ENCODE measurements around the gene LRRC66.

Gene LRRC66

GRCh38 chr4:52012651-52013050 lies 7.5 kb downstream of the LRRC66 start:
- no peak overlapping the region for H3K27ac ChIP-seq (ENCODE audit: low read length)
- H3K4me3 ChIP-seq (ENCODE audit: low read length) = no peak overlapping the region
- peaks cover 1% of the 10 kb centered on the region for H3K4me1 ChIP-seq (ENCODE audit: control insufficient read depth, low read depth, low read length)
- no peaks in the 10 kb centered on the region for H3K36me3 ChIP-seq (ENCODE audit: control insufficient read depth, low read depth, low read length)
- no peaks in the 10 kb centered on the region for H3K9me3 ChIP-seq (ENCODE audit: control insufficient read depth, low read depth, low read length)
- no peaks in the 10 kb centered on the region for H3K27me3 ChIP-seq (ENCODE audit: control insufficient read depth, insufficient read depth, low read length)
- H3K9ac ChIP-seq (ENCODE audit: low read length) = no peak overlapping the region

DNA sequence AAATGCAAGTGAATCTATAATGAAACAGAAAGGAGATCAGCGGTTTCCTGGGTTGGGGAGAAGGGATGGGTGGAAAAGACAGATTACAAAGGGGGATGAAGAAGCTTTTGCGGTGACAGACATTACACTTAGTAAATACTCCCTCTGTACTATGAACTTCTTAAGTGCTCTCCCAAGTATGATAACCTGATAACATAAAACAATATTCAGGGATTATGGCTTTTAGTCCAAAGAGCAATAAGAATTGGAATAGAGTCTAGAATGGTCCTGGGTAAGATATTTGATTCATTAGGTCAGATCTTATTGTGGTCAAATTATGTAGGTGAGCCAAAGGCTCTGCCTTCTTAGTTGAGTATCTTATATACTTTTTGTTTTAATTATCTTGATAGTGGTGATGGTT lies 9.2 kb downstream of the LRRC66 start:
- Histone ChIP-seq H3K9ac (ENCODE audit: low read length) (no peak overlapping the region), H3K27ac (ENCODE audit: low read length) (no peak overlapping the region), H3K9me3 (ENCODE audit: control insufficient read depth, low read depth, low read length) (no peaks in the 10 kb centered on the region), H3K4me1 (ENCODE audit: control insufficient read depth, low read depth, low read length) (peaks cover 3% of the 10 kb centered on the region), H3K27me3 (ENCODE audit: control insufficient read depth, insufficient read depth, low read length) (no peaks in the 10 kb centered on the region), H3K4me3 (ENCODE audit: low read length) (no peak overlapping the region), H3K36me3 (ENCODE audit: control insufficient read depth, low read depth, low read length) (no peaks in the 10 kb centered on the region)

DNA sequence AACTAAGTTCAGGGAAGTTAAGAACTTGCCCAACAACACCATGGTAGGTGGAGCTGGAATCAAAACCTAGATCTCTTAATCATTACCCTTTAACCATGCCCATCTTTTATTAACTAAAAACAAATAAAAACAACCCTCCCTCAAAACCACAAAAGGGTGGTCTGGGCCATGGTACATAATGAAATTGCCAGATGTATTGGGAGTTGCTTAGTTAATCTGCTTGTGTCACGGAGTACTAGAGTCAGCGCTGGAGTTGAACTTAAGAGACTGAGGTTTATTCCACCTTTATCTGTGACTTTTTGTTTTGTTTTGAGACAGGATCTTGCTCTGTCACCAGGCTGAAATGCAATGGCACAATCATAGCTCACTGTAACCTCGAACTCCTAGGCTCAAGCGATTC lies 13.3 kb downstream of the LRRC66 start:
- Histone ChIP-seq H3K27me3 (ENCODE audit: control insufficient read depth, insufficient read depth, low read length) (no peaks in the 10 kb centered on the region), H3K27ac (ENCODE audit: low read length) (no peak overlapping the region), H3K36me3 (ENCODE audit: control insufficient read depth, low read depth, low read length) (no peaks in the 10 kb centered on the region), H3K4me1 (ENCODE audit: control insufficient read depth, low read depth, low read length) (peaks cover 3% of the 10 kb centered on the region), H3K9me3 (ENCODE audit: control insufficient read depth, low read depth, low read length) (no peaks in the 10 kb centered on the region), H3K4me3 (ENCODE audit: low read length) (no peak overlapping the region), H3K9ac (ENCODE audit: low read length) (no peak overlapping the region)

- H3K4me3 ChIP-seq (ENCODE audit: low read length) = no peak overlapping the region
- peaks cover 3% of the 10 kb centered on the region for H3K4me1 ChIP-seq (ENCODE audit: control insufficient read depth, low read depth, low read length)
- no peaks in the 10 kb centered on the region for H3K9me3 ChIP-seq (ENCODE audit: control insufficient read depth, low read depth, low read length)
- no peak overlapping the region for H3K27ac ChIP-seq (ENCODE audit: low read length)
- no peak overlapping the region for H3K9ac ChIP-seq (ENCODE audit: low read length)
- no peaks in the 10 kb centered on the region for H3K27me3 ChIP-seq (ENCODE audit: control insufficient read depth, insufficient read depth, low read length)
- H3K36me3 ChIP-seq (ENCODE audit: control insufficient read depth, low read depth, low read length) = no peaks in the 10 kb centered on the region
Observed at GRCh38 chr4:52005604-52006273, 14.4 kb downstream of the LRRC66 start.

- Histone ChIP-seq H3K9me3 (ENCODE audit: control insufficient read depth, low read depth, low read length) (no peaks in the 10 kb centered on the region), H3K4me3 (ENCODE audit: low read length) (no peak overlapping the region), H3K9ac (ENCODE audit: low read length) (no peak overlapping the region), H3K27me3 (ENCODE audit: control insufficient read depth, insufficient read depth, low read length) (no peaks in the 10 kb centered on the region), H3K36me3 (ENCODE audit: control insufficient read depth, low read depth, low read length) (no peaks in the 10 kb centered on the region), H3K4me1 (ENCODE audit: control insufficient read depth, low read depth, low read length) (peaks cover 3% of the 10 kb centered on the region), H3K27ac (ENCODE audit: low read length) (no peak overlapping the region)
Observed at GRCh38 chr4:52004414-52004813, 15.7 kb downstream of the LRRC66 start.

DNA sequence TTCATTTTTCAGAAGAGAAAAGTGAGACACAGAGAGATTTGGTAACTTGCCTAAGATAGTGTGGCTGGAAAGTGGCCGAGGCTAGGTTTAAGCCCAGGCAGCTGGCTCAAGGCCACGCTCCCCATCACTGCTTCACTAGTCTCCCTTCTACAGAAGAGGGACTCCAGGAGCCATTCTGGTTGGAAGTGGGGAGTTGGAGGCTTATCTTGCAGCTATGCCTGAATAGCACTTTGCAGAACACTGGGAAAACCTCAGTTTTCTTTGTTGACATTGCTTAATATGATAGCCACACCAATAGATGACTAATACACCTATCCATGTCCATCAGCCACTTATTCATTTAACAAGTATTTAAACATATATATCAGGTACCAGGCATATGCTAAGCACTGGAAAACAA lies 18.5 kb downstream of the LRRC66 start:
- no peak overlapping the region for H3K27ac ChIP-seq (ENCODE audit: low read length)
- no peaks in the 10 kb centered on the region for H3K36me3 ChIP-seq (ENCODE audit: control insufficient read depth, low read depth, low read length)
- no peaks in the 10 kb centered on the region for H3K27me3 ChIP-seq (ENCODE audit: control insufficient read depth, insufficient read depth, low read length)
- H3K9me3 ChIP-seq (ENCODE audit: control insufficient read depth, low read depth, low read length) = no peaks in the 10 kb centered on the region
- no peak overlapping the region for H3K4me3 ChIP-seq (ENCODE audit: low read length)
- peaks cover 6% of the 10 kb centered on the region for H3K4me1 ChIP-seq (ENCODE audit: control insufficient read depth, low read depth, low read length)
- no peak overlapping the region for H3K9ac ChIP-seq (ENCODE audit: low read length)

GRCh38 chr4:51999250-51999649 lies 20.9 kb downstream of the LRRC66 start:
- no peak overlapping the region for H3K27ac ChIP-seq (ENCODE audit: low read length)
- H3K9me3 ChIP-seq (ENCODE audit: control insufficient read depth, low read depth, low read length) = no peaks in the 10 kb centered on the region
- no peaks in the 10 kb centered on the region for H3K36me3 ChIP-seq (ENCODE audit: control insufficient read depth, low read depth, low read length)
- H3K4me3 ChIP-seq (ENCODE audit: low read length) = no peak overlapping the region
- H3K4me1 ChIP-seq (ENCODE audit: control insufficient read depth, low read depth, low read length) = peaks cover 6% of the 10 kb centered on the region
- H3K27me3 ChIP-seq (ENCODE audit: control insufficient read depth, insufficient read depth, low read length) = no peaks in the 10 kb centered on the region
- H3K9ac ChIP-seq (ENCODE audit: low read length) = no peak overlapping the region

GRCh38 chr4:51998837-51999236 lies 21.3 kb downstream of the LRRC66 start:
- Histone ChIP-seq H3K4me1 (ENCODE audit: control insufficient read depth, low read depth, low read length) (peaks cover 6% of the 10 kb centered on the region), H3K36me3 (ENCODE audit: control insufficient read depth, low read depth, low read length) (no peaks in the 10 kb centered on the region), H3K9ac (ENCODE audit: low read length) (no peak overlapping the region), H3K27me3 (ENCODE audit: control insufficient read depth, insufficient read depth, low read length) (no peaks in the 10 kb centered on the region), H3K4me3 (ENCODE audit: low read length) (no peak overlapping the region), H3K9me3 (ENCODE audit: control insufficient read depth, low read depth, low read length) (no peaks in the 10 kb centered on the region), H3K27ac (ENCODE audit: low read length) (no peak overlapping the region)

- Histone ChIP-seq H3K27ac (ENCODE audit: low read length) (no peak overlapping the region), H3K9ac (ENCODE audit: low read length) (no peak overlapping the region), H3K4me3 (ENCODE audit: low read length) (no peak overlapping the region), H3K4me1 (ENCODE audit: control insufficient read depth, low read depth, low read length) (peaks cover 6% of the 10 kb centered on the region), H3K9me3 (ENCODE audit: control insufficient read depth, low read depth, low read length) (no peaks in the 10 kb centered on the region), H3K27me3 (ENCODE audit: control insufficient read depth, insufficient read depth, low read length) (no peaks in the 10 kb centered on the region), H3K36me3 (ENCODE audit: control insufficient read depth, low read depth, low read length) (no peaks in the 10 kb centered on the region)
Observed at GRCh38 chr4:51997647-51998046, 22.5 kb downstream of the LRRC66 start.

GRCh38 chr4:51995647-51996220 lies 24.4 kb downstream of the LRRC66 start:
- Histone ChIP-seq H3K36me3 (ENCODE audit: control insufficient read depth, low read depth, low read length) (no peaks in the 10 kb centered on the region), H3K4me1 (ENCODE audit: control insufficient read depth, low read depth, low read length) (peaks cover 6% of the 10 kb centered on the region)

DNA sequence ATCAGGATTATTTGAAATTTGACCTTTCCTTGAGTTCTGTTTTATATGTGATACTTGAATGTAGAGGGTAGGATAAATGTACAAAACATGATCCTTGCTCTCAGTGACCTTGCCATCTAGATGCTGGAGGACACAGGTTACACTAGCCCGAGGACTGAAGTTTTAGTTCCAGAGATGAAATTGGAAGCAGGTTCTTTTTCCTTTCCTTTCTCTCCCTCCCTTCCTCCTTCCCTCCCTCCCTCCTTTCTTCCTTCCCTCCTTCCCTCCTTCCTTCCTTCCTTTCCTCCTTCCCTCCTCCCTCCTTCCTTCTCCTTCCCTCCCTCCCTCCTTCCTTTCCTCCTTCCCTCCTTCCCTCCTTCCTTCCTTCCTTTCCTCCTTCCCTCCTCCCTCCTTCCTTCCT lies 54.3 kb downstream of the LRRC66 start:
- Histone ChIP-seq H3K36me3 (ENCODE audit: control insufficient read depth, low read depth, low read length) (no peaks in the 10 kb centered on the region), H3K9ac (ENCODE audit: low read length) (no peak overlapping the region), H3K4me1 (ENCODE audit: control insufficient read depth, low read depth, low read length) (no peaks in the 10 kb centered on the region), H3K27me3 (ENCODE audit: control insufficient read depth, insufficient read depth, low read length) (no peaks in the 10 kb centered on the region), H3K9me3 (ENCODE audit: control insufficient read depth, low read depth, low read length) (no peaks in the 10 kb centered on the region), H3K27ac (ENCODE audit: low read length) (no peak overlapping the region), H3K4me3 (ENCODE audit: low read length) (no peak overlapping the region)

More at GRCh38 chr4:51995647-51996220, 24.4 kb downstream of the LRRC66 start:
- Histone ChIP-seq H3K27me3 (ENCODE audit: control insufficient read depth, insufficient read depth, low read length) (no peaks in the 10 kb centered on the region), H3K4me3 (ENCODE audit: low read length) (no peak overlapping the region), H3K9ac (ENCODE audit: low read length) (no peak overlapping the region), H3K9me3 (ENCODE audit: control insufficient read depth, low read depth, low read length) (peaks cover under 1% of the 10 kb centered on the region), H3K27ac (ENCODE audit: low read length) (no peak overlapping the region)

GRCh38 chr4:51963841-51964517 lies 56.2 kb downstream of the LRRC66 start:
- no peak overlapping the region for H3K27ac ChIP-seq (ENCODE audit: low read length)
- no peaks in the 10 kb centered on the region for H3K9me3 ChIP-seq (ENCODE audit: control insufficient read depth, low read depth, low read length)
- no peak overlapping the region for H3K9ac ChIP-seq (ENCODE audit: low read length)
- no peak overlapping the region for H3K4me3 ChIP-seq (ENCODE audit: low read length)
- no peaks in the 10 kb centered on the region for H3K36me3 ChIP-seq (ENCODE audit: control insufficient read depth, low read depth, low read length)
- H3K4me1 ChIP-seq (ENCODE audit: control insufficient read depth, low read depth, low read length) = no peaks in the 10 kb centered on the region
- H3K27me3 ChIP-seq (ENCODE audit: control insufficient read depth, insufficient read depth, low read length) = no peaks in the 10 kb centered on the region

Data from iPS-18a (cell line).